Retinal pigment epithelial cell (primary cell): ENCODE measurements around the gene ABCC9.
"Not testable (repeated sequence)": the region's sequence is repeated elsewhere in the genome, so short reads cannot be mapped to it uniquely, and the experiment has no call there.

Experiments used
- DNase-seq: peaks from one replicate; pipeline ENCODE4 v3.0.0-alpha.2; 2010; ENCODE audit warnings: low read depth
- H3K4me3 ChIP-seq: 2 replicates; pipeline ENCODE4 v1.5.1; 2011; ENCODE audit warnings: mild to moderate bottlenecking, low read length, control low read depth, moderate library complexity
- CTCF ChIP-seq: conservative IDR thresholded peaks from 2 replicates; pipeline ENCODE4 v1.5.1; 2011; ENCODE audit warnings: low read depth, low read length, control low read depth, inconsistent platforms

Gene ABCC9

GRCh38 chr12:21813125-21813524, 128.1 kb downstream of the ABCC9 start:
- DNase-seq = no peak
- H3K4me3 ChIP-seq = no peak overlapping the region
- TF ChIP-seq CTCF = no peak

DNA sequence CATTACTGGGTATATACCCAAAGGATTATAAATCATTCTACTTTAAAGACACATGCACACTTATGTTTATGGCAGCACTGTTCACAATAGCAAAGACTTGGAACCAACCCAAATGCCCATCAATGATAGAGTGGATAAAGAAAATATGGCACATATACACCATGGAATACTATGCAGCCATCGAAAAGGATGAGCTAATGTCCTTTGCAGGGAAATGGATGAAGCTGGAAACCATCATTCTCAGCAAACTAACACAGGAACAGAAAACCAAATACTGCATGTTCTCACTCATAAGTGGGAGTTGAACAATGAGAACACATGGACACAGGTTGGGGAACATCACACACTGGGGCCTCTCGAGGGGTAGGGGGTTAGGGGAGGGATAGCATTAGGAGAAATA, 128.9 kb downstream of the ABCC9 start:
- DNase-seq, H3K4me3 ChIP-seq: not testable (repeated sequence)

- TF ChIP-seq CTCF = no peak
- no peak for DNase-seq
- no peak overlapping the region for H3K4me3 ChIP-seq
These were observed 132.1 kb downstream of the ABCC9 start for GRCh38 chr12:21809100-21809499.

GRCh38 chr12:21806255-21806654, 135.0 kb downstream of the ABCC9 start:
- no peak for DNase-seq
- TF ChIP-seq CTCF = no peak
- no peak overlapping the region for H3K4me3 ChIP-seq

- no peak overlapping the region for H3K4me3 ChIP-seq
- no peak for DNase-seq
- TF ChIP-seq CTCF = no peak
These were observed 139.5 kb downstream of the ABCC9 start for GRCh38 chr12:21801522-21802288.

GRCh38 chr12:21800011-21800410, 141.2 kb downstream of the ABCC9 start:
- DNase-seq = no peak
- no peak for TF ChIP-seq CTCF
- no peak overlapping the region for H3K4me3 ChIP-seq

DNA sequence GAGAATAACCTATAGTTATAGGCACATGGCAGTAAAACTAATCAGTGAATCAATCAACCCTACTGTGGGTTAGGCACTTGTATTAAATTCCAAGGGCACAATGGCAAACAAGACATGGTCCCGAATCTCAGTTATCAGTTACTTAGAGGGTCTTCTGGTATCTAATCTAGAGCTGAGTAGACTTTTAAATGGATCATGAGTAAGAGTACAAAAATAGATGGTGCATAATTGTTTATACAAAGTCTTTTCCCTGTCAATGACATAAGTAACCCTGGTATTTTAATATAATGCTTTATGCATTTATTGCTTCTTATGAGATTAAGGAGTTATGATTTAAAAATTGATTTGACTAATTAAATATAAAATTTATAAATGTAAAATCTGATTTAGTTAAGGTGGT, 143.7 kb downstream of the ABCC9 start:
- TF ChIP-seq CTCF = no peak
- no peak for DNase-seq
- no peak overlapping the region for H3K4me3 ChIP-seq
